SH-SY5Y (cell line): Measurements from ENCODE around the gene SPDYE1.

Experiments
- GATA2 ChIP-seq: IDR thresholded peaks from 2 replicates; pipeline ENCODE4 v1.6.1; 2011; ENCODE audit warnings: mild to moderate bottlenecking, low read depth, low read length
- GATA3 ChIP-seq: IDR thresholded peaks from 2 replicates; pipeline ENCODE4 v1.6.1; 2011; ENCODE audit warnings: low read depth, mild to moderate bottlenecking, low read length, moderate library complexity

GRCh38 chr7:44043902-44044301 lies 46.2 kb downstream of the SPDYE1 start:
- TF ChIP-seq GATA3 (no peak), GATA2 (no peak)
